AG04450 (cell line): ENCODE results near the gene ZFAND6. TPM values are rescaled to one million over a fixed set of nuclear protein-coding genes. Genes with fewer than 3 reads are reported as not detected.
"Not testable (repeated sequence)": the region's sequence is repeated elsewhere in the genome, so short reads cannot be mapped to it uniquely, and the experiment has no call there.

Experiments used
- CTCF ChIA-PET: fragments of 300-600, 350-600 bp; formaldehyde crosslinking; extraction: SDS; loops from one replicate; lab custom pipeline; 2022; ENCODE audit warnings: antibody characterized with exemption, inconsistent platforms; lab: Charles Lee
- POLR2A ChIA-PET: fragments of 350-600 bp; formaldehyde crosslinking; extraction: SDS; loops from one replicate; lab custom pipeline; 2021; ENCODE audit warnings: antibody characterized with exemption, inconsistent platforms; lab: Yijun Ruan, JAX
- DNase-seq: peaks from one replicate; pipeline ENCODE4 v3.0.0-alpha.2; 2011; ENCODE audit warnings: low read depth, low spot score
- H3K27ac ChIP-seq: one replicate; pipeline ENCODE4 v1.5.1; 2012; ENCODE audit warnings: low read depth, low read length, control low read depth
- H3K27me3 ChIP-seq: one replicate; pipeline ENCODE4 v1.6.0; 2012; ENCODE audit warnings: low read length; ENCODE audit not compliant: control insufficient read depth, insufficient read depth
- H3K4me3 ChIP-seq: 2 replicates; pipeline ENCODE4 v1.5.1; 2011; ENCODE audit warnings: mild to moderate bottlenecking, low read depth, low read length, control low read depth
- H3K9me3 ChIP-seq: 2 replicates; pipeline ENCODE4 v1.5.1; 2012; ENCODE audit warnings: low read length; ENCODE audit not compliant: control insufficient read depth, insufficient read depth
- CTCF ChIP-seq: IDR thresholded peaks from 2 replicates; pipeline ENCODE4 v1.5.1; 2011; ENCODE audit warnings: low read depth, low read length, control low read depth, inconsistent platforms
- polyA plus RNA-seq: library from polyadenylated mRNA; depleted of rRNA; stranded (reverse); fragments of >200 nt; gene quantifications from 2 replicates; pipeline ENCODE4 v1.2.3, GENCODE V29; 2011

ZFAND6 gene
- polyA plus RNA-seq, 1 experiment: 166 TPM

GRCh38 chr15:80152896-80153876 is 93.7 kb downstream of the ZFAND6 start, which contains the start of gene FAH:
Gene FAH (plus strand): TSS chr15:80152999. CDS start chr15:80153055, 56 bp downstream.
- POLR2A ChIA-PET: interaction anchor here (0.7 to 1.6 kb wide), 4 partner anchors 7 to 93 kb away, joined by 3 to 6 read pairs (median 4); no protein-coding TSS in a partner anchor

GRCh38 chr15:80153900-80154299 is 94.4 kb downstream of the ZFAND6 start:
- no peak for DNase-seq
- TF ChIP-seq CTCF: no peak
- H3K27ac ChIP-seq: peak overlapping the region; percentile 11
- H3K9me3 ChIP-seq: no peaks in the 10 kb centered on the region; the same call in 1 of the 2 replicates
- POLR2A ChIA-PET: interaction anchor here (0.7 to 1.0 kb wide), 2 partner anchors 9 to 20 kb away, joined by 3 read pairs; no protein-coding TSS in a partner anchor
- peak overlapping the region; percentile 90 for H3K4me3 ChIP-seq
- CTCF ChIA-PET: interaction anchor here (0.8 kb wide), 1 partner anchor 94 kb away, joined by 3 read pairs; no protein-coding TSS in a partner anchor
- H3K27me3 ChIP-seq: no peaks in the 10 kb centered on the region

More at GRCh38 chr15:80152896-80153876, 93.7 kb downstream of the ZFAND6 start, which contains the start of gene FAH:
- no peak for DNase-seq
- Histone ChIP-seq H3K9me3 (no peaks in the 10 kb centered on the region; the same call in 1 of the 2 replicates), H3K27me3 (no peaks in the 10 kb centered on the region), H3K4me3 (peak within 1 kb of the TSS; percentile 90), H3K27ac (peak within 1 kb of the TSS; percentile 77)
- no peak for TF ChIP-seq CTCF
- CTCF ChIA-PET: interaction anchor here (0.8 kb wide), 1 partner anchor 93 kb away, joined by 3 read pairs; no protein-coding TSS in a partner anchor

GRCh38 chr15:80154336-80154735 is 94.9 kb downstream of the ZFAND6 start:
- ChIA-PET CTCF (no interaction called here), POLR2A (interaction anchor here (1.0 kb wide), 1 partner anchor 19 kb away, joined by 3 read pairs; no protein-coding TSS in a partner anchor)
- Histone ChIP-seq H3K27ac (no peak overlapping the region), H3K4me3 (no peak overlapping the region), H3K27me3 (no peaks in the 10 kb centered on the region), H3K9me3 (no peaks in the 10 kb centered on the region; the same call in 1 of the 2 replicates)
- no peak for TF ChIP-seq CTCF
- no peak for DNase-seq

- TF ChIP-seq CTCF: no peak
Observed at GRCh38 chr15:80155001-80155377, 95.5 kb downstream of the ZFAND6 start.

GRCh38 chr15:80155378-80156175 is 96.1 kb downstream of the ZFAND6 start:
- H3K27me3 ChIP-seq, H3K27ac ChIP-seq, DNase-seq, POLR2A ChIA-PET, H3K4me3 ChIP-seq, H3K9me3 ChIP-seq: not testable (repeated sequence)
- CTCF ChIA-PET: interaction anchor here (0.6 kb wide), 1 partner anchor 18 kb away, joined by 4 read pairs; no protein-coding TSS in a partner anchor

More at GRCh38 chr15:80155001-80155377, 95.5 kb downstream of the ZFAND6 start:
- Histone ChIP-seq H3K4me3 (no peak overlapping the region), H3K27me3 (no peaks in the 10 kb centered on the region), H3K9me3 (no peaks in the 10 kb centered on the region; the same call in 1 of the 2 replicates), H3K27ac (no peak overlapping the region)
- POLR2A ChIA-PET: no interaction called here
- no peak for DNase-seq
- CTCF ChIA-PET: no interaction called here
